ENCODE data around the gene FGFR1OP2.
A peak's percentile ranks its signal among the peaks of the same experiment; 100 is the strongest.

The FGFR1OP2 gene

DNA sequence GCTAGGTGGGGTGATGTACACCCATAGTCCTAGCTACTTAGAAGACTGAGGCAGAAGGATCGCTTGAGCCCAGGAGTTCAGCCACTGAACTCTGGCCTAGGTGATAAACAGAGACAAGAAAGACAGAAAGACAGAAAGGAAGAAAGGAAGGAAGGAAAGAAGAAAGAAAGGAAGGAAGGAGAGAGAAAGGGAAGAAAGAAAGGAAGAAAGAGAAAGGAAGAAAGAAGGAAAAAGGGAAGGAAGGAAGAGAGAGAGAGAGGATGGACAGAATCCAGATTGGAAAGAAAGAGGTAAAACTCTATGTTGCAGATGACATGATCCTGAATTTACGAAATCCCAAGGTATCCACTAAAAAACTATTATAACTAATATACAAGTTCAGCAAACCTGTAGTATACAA, 8.7 kb upstream of the FGFR1OP2 start:
- POLR2A ChIA-PET: no interaction called here
- CTCF ChIA-PET: no interaction called here
- no peak overlapping the region for H3K4me3 ChIP-seq (ENCODE audit: low read depth, low read length)
- no peak for DNase-seq (ENCODE audit: low read depth, low spot score)
- TF ChIP-seq CTCF (IDR thresholded peaks at IDR 0.05; ENCODE audit: insufficient read depth, low read length, missing control alignments): no peak

DNA sequence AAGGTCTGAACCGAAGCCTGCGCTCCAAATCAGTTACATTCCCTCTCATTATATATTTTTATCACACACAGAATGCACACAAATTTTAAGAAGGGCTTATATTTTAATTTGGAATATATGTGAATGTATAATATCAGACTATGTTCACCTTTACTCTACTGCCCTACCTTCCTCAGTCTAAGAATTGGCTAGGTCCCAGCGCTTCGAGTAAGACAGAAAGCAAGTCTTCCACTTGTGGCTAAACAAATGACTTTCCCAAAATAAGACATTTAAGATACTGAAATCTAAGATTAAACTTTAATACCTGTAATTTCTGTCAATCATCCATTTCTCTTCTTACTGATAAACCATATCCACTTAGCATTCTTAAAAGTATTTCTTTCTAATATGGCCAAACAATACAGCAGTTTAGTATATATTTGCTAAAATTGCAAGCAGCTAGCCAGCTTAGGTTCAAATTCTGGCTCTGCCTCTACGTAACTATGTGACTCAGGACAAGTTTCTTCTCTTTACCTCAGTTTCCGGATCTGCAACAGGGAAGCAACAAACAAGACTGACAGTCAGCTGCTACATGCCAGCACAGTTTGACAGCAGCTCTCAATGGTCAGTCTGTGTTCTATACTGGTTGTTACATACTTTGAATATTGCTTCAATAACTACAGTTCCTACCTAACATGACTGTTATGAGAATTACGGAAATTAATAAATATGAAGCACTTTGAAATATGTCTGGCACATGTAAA, 2.5 kb upstream of the FGFR1OP2 start:
- peak overlapping the region; percentile 23 for H3K4me3 ChIP-seq (ENCODE audit: low read depth, low read length)
- no peak for TF ChIP-seq CTCF (IDR thresholded peaks at IDR 0.05; ENCODE audit: insufficient read depth, low read length, missing control alignments)
- no peak for DNase-seq (ENCODE audit: low read depth, low spot score)
- CTCF ChIA-PET: interaction anchor here (0.6 kb wide), 1 partner anchor 370 kb away, joined by 3 read pairs; no protein-coding TSS in a partner anchor
- POLR2A ChIA-PET: interaction anchor here (0.6 kb wide), 1 partner anchor 86 kb away, joined by 3 read pairs; the partner anchor contains the start of gene MED21

- CTCF ChIA-PET: no interaction called here
- TF ChIP-seq CTCF (IDR thresholded peaks at IDR 0.05; ENCODE audit: insufficient read depth, low read length, missing control alignments): no peak
- H3K4me3 ChIP-seq (ENCODE audit: low read depth, low read length): peak overlapping the region; percentile 94
- DNase-seq (ENCODE audit: low read depth, low spot score): no peak
- POLR2A ChIA-PET: no interaction called here
These were observed 1.5 kb upstream of the FGFR1OP2 start for GRCh38 chr12:26936559-26937442.

GRCh38 chr12:26937443-26937862, 817 bp upstream of the FGFR1OP2 start:
- peak overlapping the region; percentile 94 for H3K4me3 ChIP-seq (ENCODE audit: low read depth, low read length)
- DNase-seq (ENCODE audit: low read depth, low spot score): no peak
- ChIA-PET CTCF (no interaction called here), POLR2A (no interaction called here)
- no peak for TF ChIP-seq CTCF (IDR thresholded peaks at IDR 0.05; ENCODE audit: insufficient read depth, low read length, missing control alignments)

GRCh38 chr12:26938701-26939062, 412 bp downstream of the FGFR1OP2 start:
- POLR2A ChIA-PET: interaction anchor here (0.8 kb wide), 1 partner anchor 20 kb away, joined by 3 read pairs; no protein-coding TSS in a partner anchor
- H3K4me3 ChIP-seq (ENCODE audit: low read depth, low read length): peak overlapping the region; percentile 94
- TF ChIP-seq CTCF (IDR thresholded peaks at IDR 0.05; ENCODE audit: insufficient read depth, low read length, missing control alignments): no peak
- CTCF ChIA-PET: no interaction called here
- no peak for DNase-seq (ENCODE audit: low read depth, low spot score)
